GM12864 (cell line): ENCODE measurements around the gene TPRG1L.

Experiments used
- DNase-seq: peaks from one replicate; pipeline ENCODE4 v3.0.0-alpha.2; 2011; ENCODE audit warnings: low read depth
- H3K4me3 ChIP-seq: 2 replicates; pipeline ENCODE4 v1.5.1; 2011; ENCODE audit warnings: mild to moderate bottlenecking, low read depth, low read length, control low read depth
- TF ChIP-seq, protein P1 (sequence below): IDR thresholded peaks from 2 replicates; pipeline ENCODE4 v1.5.1; 2011; ENCODE audit warnings: low read depth, mild to moderate bottlenecking, moderate library complexity, low read length, control low read depth, inconsistent platforms; ENCODE audit errors: missing control alignments

Gene TPRG1L

DNA sequence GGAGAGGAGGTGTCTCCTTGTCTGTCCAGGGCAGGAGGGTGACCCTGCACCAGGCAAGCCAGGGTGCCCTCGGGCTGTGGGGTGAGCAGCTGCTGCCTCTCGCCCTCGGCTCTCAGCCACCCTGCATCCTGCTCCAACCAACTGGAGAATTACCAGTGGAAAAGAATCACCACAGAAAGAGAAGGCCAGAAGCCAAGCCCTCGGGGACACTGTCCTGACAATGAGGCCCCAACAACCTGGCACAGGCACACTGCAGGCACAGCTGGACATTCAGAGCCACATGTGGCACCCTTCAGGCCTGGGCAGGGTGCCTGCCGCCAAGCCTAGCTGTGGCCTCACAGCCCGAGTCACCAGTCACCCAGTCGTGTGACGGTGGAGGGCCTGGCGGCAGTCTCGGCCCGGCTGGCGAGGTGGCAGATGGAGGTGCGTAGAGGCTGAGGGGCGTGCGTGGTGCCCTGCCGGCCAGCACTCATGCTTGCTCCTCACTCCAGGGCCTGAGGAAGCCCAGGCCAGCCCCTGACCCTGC lies 25.5 kb upstream of the TPRG1L start:
- no peak overlapping the region for H3K4me3 ChIP-seq
- no peak for DNase-seq
- TF ChIP-seq, protein P1, sequence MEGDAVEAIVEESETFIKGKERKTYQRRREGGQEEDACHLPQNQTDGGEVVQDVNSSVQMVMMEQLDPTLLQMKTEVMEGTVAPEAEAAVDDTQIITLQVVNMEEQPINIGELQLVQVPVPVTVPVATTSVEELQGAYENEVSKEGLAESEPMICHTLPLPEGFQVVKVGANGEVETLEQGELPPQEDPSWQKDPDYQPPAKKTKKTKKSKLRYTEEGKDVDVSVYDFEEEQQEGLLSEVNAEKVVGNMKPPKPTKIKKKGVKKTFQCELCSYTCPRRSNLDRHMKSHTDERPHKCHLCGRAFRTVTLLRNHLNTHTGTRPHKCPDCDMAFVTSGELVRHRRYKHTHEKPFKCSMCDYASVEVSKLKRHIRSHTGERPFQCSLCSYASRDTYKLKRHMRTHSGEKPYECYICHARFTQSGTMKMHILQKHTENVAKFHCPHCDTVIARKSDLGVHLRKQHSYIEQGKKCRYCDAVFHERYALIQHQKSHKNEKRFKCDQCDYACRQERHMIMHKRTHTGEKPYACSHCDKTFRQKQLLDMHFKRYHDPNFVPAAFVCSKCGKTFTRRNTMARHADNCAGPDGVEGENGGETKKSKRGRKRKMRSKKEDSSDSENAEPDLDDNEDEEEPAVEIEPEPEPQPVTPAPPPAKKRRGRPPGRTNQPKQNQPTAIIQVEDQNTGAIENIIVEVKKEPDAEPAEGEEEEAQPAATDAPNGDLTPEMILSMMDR = no peak

DNA sequence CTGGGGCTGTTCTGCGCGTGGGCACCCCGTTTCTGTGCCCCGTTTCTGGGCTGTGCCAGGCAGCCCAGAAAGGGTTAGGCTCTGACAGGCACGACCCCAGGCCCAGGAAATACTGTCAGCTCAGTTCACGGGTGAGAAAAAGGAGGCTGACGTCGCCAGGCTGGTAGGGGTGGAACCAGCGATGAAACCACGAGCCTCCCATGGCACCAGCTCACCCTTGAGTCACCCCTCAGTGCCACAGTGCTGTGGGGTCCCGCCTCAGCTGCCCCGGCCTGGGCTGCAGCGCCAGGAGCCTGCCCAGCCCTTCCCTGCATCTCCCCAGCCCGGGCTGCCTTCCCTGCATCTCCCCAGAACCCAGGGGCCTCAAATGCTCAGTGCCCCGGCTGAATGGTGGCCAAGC lies 25.0 kb upstream of the TPRG1L start:
- no peak overlapping the region for H3K4me3 ChIP-seq
- TF ChIP-seq, protein P1 = no peak
- no peak for DNase-seq

DNA sequence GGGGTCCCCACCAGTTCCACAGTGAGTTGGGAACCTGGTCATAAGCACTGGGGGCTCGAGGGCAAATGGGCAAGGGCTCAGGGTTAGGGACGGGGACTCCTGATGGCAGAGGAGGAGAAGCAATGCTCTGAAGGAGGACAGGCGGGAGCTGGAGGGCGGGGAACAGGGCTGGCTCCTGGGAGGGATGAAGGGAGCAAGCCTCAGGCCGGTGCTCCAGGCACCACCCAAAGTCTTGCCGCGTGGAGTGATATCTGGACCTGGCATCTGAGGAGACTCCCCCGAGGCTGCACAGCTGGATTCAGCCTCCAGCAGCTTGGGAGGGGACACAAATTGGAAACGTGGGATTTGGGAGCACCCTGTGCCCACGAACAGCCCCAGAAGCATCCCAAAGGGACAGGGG lies 24.5 kb upstream of the TPRG1L start:
- no peak overlapping the region for H3K4me3 ChIP-seq
- TF ChIP-seq, protein P1 = no peak
- DNase-seq = no peak

DNA sequence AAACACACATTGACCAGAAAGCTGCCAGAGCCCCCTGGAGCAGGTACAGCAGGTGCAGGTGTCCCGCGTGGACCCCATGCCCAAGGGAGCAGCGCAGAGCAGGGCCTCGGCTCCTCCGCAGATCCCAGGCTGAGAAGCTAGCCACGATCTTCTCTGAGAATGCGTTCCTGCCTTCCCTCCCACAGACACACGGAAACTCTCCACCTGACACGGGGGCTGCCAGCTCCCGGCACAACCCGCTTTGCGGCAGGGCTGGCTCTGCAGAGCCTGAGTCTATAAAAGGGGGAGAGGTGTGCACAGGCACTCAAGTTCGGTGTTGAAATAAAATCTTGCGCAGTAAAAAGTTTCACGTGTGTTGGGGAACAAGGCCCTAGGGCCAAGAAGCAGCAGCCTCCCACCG lies 23.1 kb upstream of the TPRG1L start:
- no peak for DNase-seq
- TF ChIP-seq, protein P1 = no peak
- H3K4me3 ChIP-seq = no peak overlapping the region

DNA sequence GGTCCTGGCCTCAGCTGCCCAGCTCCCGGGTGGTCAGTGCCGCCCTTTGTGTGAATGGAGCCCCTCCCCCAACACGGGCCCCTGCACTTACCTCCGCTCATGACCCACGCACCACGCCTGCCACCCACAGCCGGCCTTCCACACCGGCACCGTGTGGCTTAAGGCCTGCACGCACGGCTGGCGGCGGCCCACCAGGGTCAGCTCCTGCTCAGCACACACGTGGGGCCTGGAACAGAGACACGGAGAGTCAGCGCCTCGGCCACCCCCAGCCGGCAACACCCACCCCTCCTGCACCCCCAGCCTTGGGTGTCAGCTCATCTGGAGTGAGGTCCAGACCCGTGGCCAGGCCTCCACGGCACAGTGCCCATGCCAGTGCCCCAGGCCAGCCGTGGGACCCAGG lies 22.4 kb upstream of the TPRG1L start:
- TF ChIP-seq, protein P1 = no peak
- DNase-seq = no peak
- no peak overlapping the region for H3K4me3 ChIP-seq

DNA sequence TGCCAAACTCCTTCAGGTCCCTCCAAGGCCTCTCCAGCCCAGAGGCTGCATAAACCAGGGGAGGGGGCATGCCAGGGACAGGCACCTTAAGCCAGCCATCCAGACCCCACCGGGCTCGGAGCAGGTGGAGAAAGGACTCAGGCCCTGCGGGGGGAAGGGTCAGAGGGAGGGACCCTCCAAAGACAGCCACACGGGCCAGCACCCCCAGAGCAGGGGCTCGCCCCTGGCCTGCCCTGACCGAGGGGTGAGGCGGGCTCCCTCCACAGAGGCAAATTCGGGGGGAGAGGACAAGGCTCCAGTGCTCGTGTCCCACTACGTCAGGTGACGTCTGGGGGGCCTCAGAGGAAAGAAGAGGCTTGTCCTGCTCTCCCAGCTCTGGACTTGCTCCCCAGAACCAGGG lies 21.7 kb upstream of the TPRG1L start:
- H3K4me3 ChIP-seq = no peak overlapping the region
- TF ChIP-seq, protein P1 = no peak
- DNase-seq = no peak
